GM21737 (cell line): Measurements from ENCODE around the gene MDM1.

Experiments
- ATAC-seq: cut with Tn5 transposase; IDR thresholded peaks from one replicate; pipeline ENCODE4 v1.9.1; 2021; ENCODE audit warnings: mild to moderate bottlenecking, moderate library complexity; ENCODE audit not compliant: unreplicated experiment

The MDM1 gene

DNA sequence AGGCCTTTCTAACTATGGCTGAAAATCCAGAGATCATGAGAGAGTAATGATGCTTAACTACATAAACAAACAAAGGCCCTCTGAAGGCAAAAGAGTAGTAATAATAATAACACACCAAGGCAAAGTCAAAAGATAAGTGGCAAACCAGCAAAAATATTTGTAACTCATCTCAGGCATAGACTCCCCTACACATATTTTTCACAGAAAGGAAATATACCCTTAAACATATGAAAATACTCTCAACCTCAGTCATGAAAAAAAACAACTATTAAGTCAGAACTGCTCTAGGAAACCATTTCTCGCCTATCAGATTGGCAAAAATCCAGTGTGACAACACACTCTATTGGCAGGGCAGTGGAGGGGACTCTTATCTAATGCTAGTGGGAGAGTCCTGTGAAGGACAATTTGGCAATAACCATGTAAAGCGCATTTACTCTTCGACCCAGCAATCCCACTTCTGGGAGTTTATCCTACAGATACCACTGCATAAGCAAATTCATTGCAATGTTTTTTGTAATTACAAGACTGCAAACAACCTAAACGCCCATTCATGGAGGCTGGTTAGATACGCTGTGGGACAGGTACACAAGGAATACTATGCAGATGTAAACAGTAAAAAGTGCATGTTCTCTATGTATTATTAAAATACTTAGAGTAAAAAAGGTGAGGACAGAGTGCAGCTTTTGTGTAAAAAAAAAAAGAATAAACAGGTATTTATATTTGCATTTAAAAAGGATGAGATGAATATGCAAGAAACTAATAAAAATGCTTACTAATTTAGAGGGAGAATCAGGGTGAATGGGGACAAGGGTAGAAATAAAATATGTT lies 52.7 kb downstream of the MDM1 start:
- ATAC-seq: no peak

GRCh38 chr12:68276402-68276930 lies 55.7 kb downstream of the MDM1 start:
- ATAC-seq: no peak

DNA sequence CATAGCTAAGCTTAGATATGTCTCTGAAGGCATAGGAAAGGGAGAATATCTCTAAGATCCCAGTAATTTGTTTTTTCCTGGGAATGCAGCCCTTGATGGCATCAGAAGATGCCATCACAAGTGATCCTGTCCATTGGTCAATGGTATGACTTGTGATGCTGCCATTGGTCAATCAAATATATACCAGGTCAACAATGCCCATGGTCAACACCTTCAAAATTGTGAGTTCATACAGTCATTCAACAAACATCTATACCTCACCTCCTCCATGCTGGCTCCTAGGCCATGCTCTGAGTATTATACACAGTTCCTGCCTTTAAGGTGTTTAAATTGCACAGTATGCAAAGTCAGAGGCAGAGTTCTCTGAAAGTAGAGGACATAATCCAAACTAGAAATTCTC lies 59.4 kb downstream of the MDM1 start:
- ATAC-seq: no peak

DNA sequence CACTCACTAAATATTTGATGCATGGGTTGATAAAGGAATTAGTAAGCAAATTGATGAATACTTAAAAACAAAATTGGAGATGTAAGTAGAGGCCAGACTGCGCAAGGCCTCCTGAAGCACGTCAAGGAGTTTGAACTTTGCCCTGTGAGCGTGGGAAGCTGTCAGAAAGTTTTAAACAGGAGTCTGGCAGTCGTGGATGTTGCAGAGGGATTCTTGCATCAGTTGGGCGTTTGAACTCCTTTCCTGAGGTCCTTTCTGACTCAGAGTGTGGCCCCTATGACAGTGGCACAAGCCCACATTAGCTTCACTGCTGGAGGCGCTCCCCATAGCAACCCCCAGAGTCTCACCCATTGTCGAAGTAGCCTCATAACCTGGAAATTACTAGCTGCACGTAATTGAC lies 60.8 kb downstream of the MDM1 start:
- ATAC-seq: no peak

DNA sequence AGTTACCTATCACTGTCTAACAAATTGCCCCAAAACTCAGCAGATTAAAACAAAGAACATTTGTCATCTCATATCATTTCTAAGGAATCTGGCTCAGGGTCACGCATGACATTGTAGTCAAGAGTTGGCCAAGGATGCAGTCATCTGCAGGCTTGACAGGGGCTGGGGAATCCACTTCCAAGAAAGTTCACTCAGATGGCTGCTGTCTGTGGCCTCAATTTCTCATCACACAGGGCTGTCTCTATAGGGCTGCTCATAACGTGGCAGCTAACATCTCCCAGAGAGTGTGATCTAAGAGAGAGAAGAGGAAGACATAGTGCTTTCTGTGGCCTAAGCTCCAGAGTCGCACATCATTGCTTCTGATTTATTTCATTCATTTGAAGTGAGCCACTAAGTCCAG lies 61.8 kb downstream of the MDM1 start:
- ATAC-seq: no peak

- no peak for ATAC-seq
Measured at GRCh38 chr12:68269779-68270178, 62.4 kb downstream of the MDM1 start.

GRCh38 chr12:68268967-68269366 lies 63.2 kb downstream of the MDM1 start:
- ATAC-seq: no peak

DNA sequence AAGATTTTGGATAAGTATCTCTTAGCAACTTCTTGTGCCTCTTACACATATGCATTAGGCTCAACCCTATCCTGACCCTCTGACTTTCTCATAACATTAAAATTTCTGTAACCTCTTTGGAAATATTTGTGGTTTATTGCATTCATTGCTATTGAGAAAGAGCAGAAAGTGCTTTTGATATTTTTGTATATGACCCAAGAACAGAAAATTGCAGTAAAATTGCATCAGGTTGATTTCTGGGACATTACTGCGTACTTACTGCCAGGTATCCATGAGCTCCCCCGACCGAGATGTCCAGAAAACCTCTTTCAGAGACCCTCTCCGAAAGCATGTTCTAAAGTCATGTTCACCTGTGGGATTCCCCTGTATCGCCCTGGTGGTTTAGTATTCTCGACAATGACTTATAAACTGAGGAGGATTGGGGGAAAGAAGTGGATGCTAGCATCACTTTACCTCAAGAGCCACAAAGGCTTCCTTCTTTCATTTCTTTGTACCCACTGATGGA lies 64.2 kb downstream of the MDM1 start:
- no peak for ATAC-seq

DNA sequence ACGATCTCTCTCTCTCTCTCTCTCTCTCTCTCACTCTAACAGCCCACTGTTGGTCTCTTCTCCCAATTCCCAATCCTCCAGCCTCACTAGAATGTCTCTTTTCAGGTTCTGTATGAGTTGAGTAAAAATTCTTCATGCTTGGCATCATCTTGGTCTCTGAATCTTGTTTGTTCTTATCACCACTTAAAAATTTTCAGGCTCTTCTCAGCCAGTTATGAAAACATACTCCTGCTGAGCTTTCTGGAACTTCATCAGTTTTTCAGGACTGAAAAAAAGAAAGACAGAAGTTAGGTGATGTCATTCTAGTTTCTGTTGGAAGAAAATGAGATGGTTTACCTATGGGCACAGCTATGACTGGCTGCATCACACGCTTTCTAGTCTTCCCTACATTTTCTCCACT lies 67.3 kb downstream of the MDM1 start:
- no peak for ATAC-seq

- no peak for ATAC-seq
Measured at GRCh38 chr12:68264158-68264855, 67.9 kb downstream of the MDM1 start.

DNA sequence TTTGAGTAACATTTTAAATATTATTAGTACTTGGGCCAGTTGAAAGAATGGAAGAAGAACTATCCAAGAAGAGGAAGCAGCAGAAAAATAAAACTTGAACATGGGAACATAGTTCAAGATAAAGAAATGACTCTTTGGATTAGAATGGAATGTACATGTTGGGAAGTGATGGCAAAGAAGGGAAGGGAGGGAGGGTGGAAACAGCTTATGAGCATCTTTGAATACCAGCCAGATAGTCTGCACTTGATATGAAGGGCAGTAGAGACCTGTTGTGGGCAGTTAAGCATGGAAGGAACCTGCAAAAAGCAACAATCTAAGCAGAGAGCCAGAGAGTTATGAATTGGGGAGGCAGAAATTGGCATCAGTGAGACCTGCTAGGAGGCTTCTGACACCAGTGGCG lies 68.8 kb downstream of the MDM1 start:
- ATAC-seq: no peak

DNA sequence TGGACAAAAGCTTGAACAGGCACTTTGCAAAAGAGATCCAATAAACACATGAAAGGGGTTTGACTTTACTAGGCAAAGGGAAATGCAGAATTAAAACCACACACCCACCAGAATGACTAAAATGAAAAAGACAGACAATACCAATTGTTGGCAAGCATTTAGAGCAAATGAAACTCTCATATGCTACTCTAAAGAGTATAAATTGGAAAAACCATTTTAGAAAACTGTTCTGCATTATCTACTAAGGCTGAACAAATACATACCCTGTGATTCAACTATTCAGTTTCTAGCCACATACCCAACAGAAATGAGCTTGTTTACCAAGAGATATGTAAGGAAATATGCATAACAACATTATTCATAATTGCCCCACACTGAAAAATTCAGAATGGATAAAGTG lies 70.3 kb downstream of the MDM1 start:
- ATAC-seq: no peak

GRCh38 chr12:68260153-68260552 lies 72.0 kb downstream of the MDM1 start:
- no peak for ATAC-seq

- ATAC-seq: no peak
Measured at GRCh38 chr12:68259318-68259940, 72.7 kb downstream of the MDM1 start.

DNA sequence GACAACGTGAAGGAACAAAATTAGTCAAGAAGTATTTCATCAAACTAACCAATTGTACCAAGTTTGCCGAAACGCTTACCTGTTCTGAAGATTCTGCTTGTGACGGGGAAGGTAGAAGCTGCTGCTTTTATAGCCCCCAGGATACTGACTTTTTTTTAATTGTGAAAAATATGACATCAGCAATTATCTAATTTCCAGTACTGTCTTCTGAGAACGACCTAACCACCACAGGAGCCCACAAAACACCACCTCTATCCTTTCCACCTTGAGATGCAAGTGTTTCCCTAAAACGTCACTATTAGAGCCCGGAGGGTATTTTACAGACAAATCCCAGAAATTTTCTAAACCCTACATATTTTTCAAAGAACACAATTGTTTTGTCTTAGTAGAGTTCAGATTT lies 78.7 kb downstream of the MDM1 start, which contains the start of gene IL22:
TSS of gene IL22 (minus strand) at position 101 of the 400 bp plus-strand sequence. CDS start 156 bp downstream, outside the sequence.
- no peak for ATAC-seq

DNA sequence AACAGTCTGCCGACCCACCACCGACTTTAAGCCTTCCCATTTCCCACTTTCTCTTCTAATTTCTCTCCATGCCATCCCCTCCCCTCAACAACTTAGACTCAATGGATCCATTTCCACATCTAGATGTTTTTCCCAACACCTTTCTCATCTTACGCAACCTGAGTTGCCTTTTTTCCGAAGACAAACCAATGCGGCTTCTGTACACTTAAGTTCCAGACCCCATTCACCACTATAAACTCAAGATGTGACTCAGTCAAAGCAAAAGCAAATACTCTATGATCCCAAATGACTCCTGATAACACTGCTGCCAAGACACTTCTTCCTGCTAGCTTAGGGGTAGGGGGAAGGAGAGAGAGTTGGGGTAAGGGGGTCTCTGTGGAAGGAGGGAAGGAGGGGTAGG lies 80.1 kb downstream of the MDM1 start:
- ATAC-seq: no peak

- no peak for ATAC-seq
Measured at GRCh38 chr12:68250454-68250853, 81.7 kb downstream of the MDM1 start.

DNA sequence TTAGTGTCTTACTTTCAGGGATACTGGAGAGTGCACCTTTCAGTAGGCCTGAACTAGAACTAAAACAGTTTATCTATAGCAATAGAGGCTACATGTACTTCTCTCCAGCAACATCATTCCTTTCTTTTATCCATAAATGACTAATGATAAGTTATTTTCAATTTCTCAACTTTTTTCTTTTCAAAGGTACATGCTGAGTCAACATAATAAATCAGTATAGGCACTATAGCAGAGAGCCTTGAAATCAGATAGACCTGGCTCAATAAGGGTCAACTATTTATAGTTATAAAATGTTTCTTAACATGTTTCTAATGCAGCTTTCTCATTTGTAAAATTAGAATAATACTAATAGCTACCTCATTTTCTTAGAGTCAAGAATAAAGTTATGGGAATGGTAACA lies 84.4 kb downstream of the MDM1 start:
- no peak for ATAC-seq

GRCh38 chr12:68246350-68246749 lies 85.8 kb downstream of the MDM1 start:
- no peak for ATAC-seq

DNA sequence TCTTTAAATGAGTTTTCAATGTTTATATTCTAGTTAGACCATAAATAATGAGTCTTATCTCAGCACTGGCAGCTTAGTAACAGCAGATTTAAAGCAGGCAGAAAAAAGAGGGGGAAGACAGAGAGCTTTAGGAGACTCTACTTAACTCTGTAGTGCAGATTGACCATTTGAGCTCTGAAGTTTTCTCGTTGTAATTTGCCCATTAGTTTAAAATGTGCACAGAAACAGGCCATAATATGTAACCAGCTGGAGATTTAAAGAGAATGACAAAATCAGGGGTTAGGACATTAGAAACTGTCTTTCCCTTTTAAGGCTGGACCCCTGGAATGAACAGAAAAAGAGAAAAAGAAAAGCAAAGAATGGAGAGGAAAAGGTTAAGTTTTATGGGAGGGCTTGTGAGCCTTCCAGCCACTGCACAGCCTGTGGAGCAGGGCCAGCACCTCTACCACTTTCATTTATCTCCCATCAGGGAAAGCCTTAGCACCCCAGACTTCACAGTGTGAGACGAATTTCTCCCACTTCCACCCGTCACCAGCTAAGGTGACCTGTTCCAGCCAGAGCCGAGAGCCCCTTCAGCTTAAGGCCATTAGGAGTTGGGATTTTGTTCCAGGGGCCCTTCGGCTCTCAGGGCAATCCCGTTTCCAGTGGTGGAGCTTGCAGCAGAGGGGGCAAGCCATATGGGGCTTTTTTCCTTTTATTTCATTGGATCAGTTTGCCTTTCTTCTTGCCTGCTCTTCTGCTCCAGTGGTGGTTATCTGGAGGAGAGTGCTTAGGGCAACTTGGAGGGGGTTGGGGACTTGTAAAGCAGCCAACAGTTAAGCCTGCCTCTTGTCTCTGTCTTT lies 86.8 kb downstream of the MDM1 start:
- ATAC-seq: no peak
